Measurements from ENCODE around the gene TMEM117. TPM values are rescaled to one million over a fixed set of nuclear protein-coding genes. Genes with fewer than 3 reads are reported as not detected.

The TMEM117 gene
- total RNA-seq, 4 donors from 2014 or later = 13.9 to 34.1 (median 29.1) TPM

GRCh38 chr12:43914391-43914790 lies 78.5 kb downstream of the TMEM117 start:
- Histone ChIP-seq H3K27me3 (no peaks in the 10 kb centered on the region), H3K4me3 (no peak overlapping the region), H3K4me1 (no peaks in the 10 kb centered on the region), H3K36me3 (no peaks in the 10 kb centered on the region), H3K9me3 (no peaks in the 10 kb centered on the region), H3K27ac (no peak overlapping the region)
- whole genome bisulfite sequencing = 76% methylated on average over 4 of the region's 4 CpGs
- TF ChIP-seq CTCF (IDR thresholded peaks at IDR 0.05) (no peak), EP300 (IDR thresholded peaks at IDR 0.05) (no peak), POLR2A (IDR thresholded peaks at IDR 0.05) (no peak), POLR2AphosphoS5 (IDR thresholded peaks at IDR 0.05) (no peak)
- DNase-seq (ENCODE audit: low spot score in 2 of 2) = no peak

GRCh38 chr12:43914923-43915468 lies 79.1 kb downstream of the TMEM117 start:
- Histone ChIP-seq H3K27ac (no peak overlapping the region), H3K4me3 (no peak overlapping the region), H3K27me3 (no peaks in the 10 kb centered on the region), H3K9me3 (no peaks in the 10 kb centered on the region), H3K4me1 (no peaks in the 10 kb centered on the region), H3K36me3 (no peaks in the 10 kb centered on the region)
- DNase-seq (ENCODE audit: low spot score in 2 of 2) = no peak
- TF ChIP-seq EP300 (IDR thresholded peaks at IDR 0.05) (no peak), CTCF (IDR thresholded peaks at IDR 0.05) (no peak), POLR2A (IDR thresholded peaks at IDR 0.05) (no peak), POLR2AphosphoS5 (IDR thresholded peaks at IDR 0.05) (no peak)
- 81% methylated on average over 3 of the region's 3 CpGs for WGBS

- H3K4me1 ChIP-seq = no peaks in the 10 kb centered on the region
- no peak for DNase-seq (ENCODE audit: low spot score in 2 of 2)
- H3K9me3 ChIP-seq = no peaks in the 10 kb centered on the region
- H3K36me3 ChIP-seq = no peaks in the 10 kb centered on the region
- no peak for TF ChIP-seq POLR2AphosphoS5 (IDR thresholded peaks at IDR 0.05)
- TF ChIP-seq CTCF (IDR thresholded peaks at IDR 0.05) = no peak
- no peak for TF ChIP-seq POLR2A (IDR thresholded peaks at IDR 0.05)
- TF ChIP-seq EP300 (IDR thresholded peaks at IDR 0.05) = no peak
- no peak overlapping the region for H3K27ac ChIP-seq
- 73% methylated on average over 2 of the region's 2 CpGs for WGBS
- no peaks in the 10 kb centered on the region for H3K27me3 ChIP-seq
- no peak overlapping the region for H3K4me3 ChIP-seq
Measured at GRCh38 chr12:43917896-43918295, 82.0 kb downstream of the TMEM117 start.

- no peaks in the 10 kb centered on the region for H3K9me3 ChIP-seq
- TF ChIP-seq POLR2AphosphoS5 (IDR thresholded peaks at IDR 0.05) (no peak), EP300 (IDR thresholded peaks at IDR 0.05) (no peak), POLR2A (IDR thresholded peaks at IDR 0.05) (no peak), CTCF (IDR thresholded peaks at IDR 0.05) (no peak)
- H3K27ac ChIP-seq = no peak overlapping the region
- no peaks in the 10 kb centered on the region for H3K36me3 ChIP-seq
- no peak overlapping the region for H3K4me3 ChIP-seq
- H3K4me1 ChIP-seq = no peaks in the 10 kb centered on the region
- WGBS = 92% methylated on average over 3 of the region's 3 CpGs
- no peak for DNase-seq (ENCODE audit: low spot score in 2 of 2)
- H3K27me3 ChIP-seq = no peaks in the 10 kb centered on the region
Measured at GRCh38 chr12:43921666-43922337, 85.9 kb downstream of the TMEM117 start.

GRCh38 chr12:43930032-43930431 lies 94.2 kb downstream of the TMEM117 start:
- no peak overlapping the region for H3K27ac ChIP-seq
- H3K4me3 ChIP-seq = no peak overlapping the region
- no peak for TF ChIP-seq CTCF (IDR thresholded peaks at IDR 0.05)
- no peak for TF ChIP-seq EP300 (IDR thresholded peaks at IDR 0.05)
- TF ChIP-seq POLR2A (IDR thresholded peaks at IDR 0.05) = no peak
- TF ChIP-seq POLR2AphosphoS5 (IDR thresholded peaks at IDR 0.05) = no peak
- no peak for DNase-seq (ENCODE audit: low spot score in 2 of 2)
- H3K27me3 ChIP-seq = no peaks in the 10 kb centered on the region
- 74% methylated on average over 1 of the region's 1 CpG for whole genome bisulfite sequencing
- peaks cover 5% of the 10 kb centered on the region for H3K9me3 ChIP-seq
- H3K4me1 ChIP-seq = no peaks in the 10 kb centered on the region
- H3K36me3 ChIP-seq = no peaks in the 10 kb centered on the region
